Jurkat, Clone E6-1 (cell line): ENCODE measurements around the gene ST3GAL4.

Experiments
- DNase-seq: peaks from one replicate; pipeline ENCODE4 v3.0.0-alpha.2; 2011; ENCODE audit warnings: low read depth, low spot score
- H3K4me3 ChIP-seq: 2 replicates; pipeline ENCODE4 v1.5.1; 2011; ENCODE audit warnings: mild to moderate bottlenecking, low read length, control low read depth, moderate library complexity

ST3GAL4 gene

DNA sequence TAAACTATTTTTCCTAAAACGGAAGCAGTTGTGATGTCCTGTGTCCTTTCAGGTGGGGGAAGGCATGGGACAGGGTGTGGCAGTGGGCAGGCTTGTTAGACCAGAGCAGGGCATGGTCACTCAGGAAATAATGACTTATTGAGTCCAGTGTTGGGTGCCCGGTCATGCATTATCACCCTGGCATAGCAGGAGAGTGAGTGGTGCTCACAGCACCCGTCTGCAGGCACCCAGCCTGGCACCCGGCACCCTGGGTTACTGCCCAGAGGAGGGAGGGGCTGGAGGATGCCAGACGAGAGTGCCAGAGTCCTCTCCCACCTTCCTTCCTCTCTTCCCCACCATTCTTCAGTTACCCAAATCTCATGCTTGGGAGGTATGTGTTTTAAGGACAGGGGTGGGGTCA is 59.1 kb downstream of the ST3GAL4 start:
- no peak for DNase-seq
- no peak overlapping the region for H3K4me3 ChIP-seq

DNA sequence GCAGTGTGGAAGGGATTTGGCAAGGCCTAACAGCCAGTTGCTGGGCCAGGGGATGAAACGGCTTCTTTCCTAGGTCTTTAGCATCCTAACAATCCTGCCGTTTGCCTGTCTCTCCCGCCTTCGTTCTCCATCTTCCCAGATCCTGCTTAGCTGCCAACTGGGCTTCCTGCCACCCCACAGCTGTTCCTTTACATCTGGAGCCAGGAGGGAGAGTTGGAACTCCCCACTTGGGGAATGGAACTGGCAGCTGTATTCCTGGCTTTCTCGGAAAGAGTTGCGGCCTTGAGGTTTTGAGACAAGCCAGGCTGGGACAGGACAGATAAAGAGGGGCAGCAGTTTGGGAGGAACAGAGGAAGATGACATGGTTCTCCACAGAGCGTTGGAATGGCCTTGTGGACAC is 59.6 kb downstream of the ST3GAL4 start:
- no peak overlapping the region for H3K4me3 ChIP-seq

DNA sequence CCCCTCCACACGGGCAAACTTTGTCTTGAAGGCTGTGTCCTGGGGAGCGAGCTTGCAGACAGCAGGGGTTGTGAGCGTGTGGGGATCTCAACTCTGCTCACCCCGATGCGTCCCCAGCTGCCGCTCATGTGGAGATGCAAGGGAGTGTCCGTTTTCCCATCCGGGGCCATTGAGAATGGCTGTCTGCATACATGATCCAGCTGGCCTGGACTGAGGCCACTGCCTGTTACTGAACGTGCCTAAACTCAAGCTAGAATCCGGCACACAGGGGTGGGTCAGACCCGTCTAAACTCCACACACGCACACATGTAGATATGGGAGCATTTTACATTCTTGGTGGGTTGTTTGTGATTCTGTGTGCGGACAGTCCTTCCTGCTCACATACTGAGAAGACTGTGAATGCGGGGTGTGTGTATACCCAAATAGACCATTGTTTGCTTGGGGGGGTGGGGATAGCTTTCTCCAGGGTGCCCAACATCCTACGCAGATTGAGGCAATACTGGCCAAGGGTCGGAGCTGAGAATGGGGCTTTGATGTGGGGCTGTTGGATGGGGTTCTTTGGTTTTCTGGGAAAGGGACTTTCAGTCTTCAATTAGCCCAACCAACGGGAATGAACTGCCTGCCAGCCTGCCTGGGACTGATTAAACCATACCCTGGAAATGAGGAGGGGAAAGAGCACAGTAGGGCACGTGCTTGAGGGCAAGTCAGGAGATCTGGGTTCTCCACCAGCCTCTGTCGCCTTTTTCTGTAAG is 60.4 kb downstream of the ST3GAL4 start:
- no peak for DNase-seq
- no peak overlapping the region for H3K4me3 ChIP-seq

More for the DNA sequence above, 59.6 kb downstream of the ST3GAL4 start:
- no peak for DNase-seq

DNA sequence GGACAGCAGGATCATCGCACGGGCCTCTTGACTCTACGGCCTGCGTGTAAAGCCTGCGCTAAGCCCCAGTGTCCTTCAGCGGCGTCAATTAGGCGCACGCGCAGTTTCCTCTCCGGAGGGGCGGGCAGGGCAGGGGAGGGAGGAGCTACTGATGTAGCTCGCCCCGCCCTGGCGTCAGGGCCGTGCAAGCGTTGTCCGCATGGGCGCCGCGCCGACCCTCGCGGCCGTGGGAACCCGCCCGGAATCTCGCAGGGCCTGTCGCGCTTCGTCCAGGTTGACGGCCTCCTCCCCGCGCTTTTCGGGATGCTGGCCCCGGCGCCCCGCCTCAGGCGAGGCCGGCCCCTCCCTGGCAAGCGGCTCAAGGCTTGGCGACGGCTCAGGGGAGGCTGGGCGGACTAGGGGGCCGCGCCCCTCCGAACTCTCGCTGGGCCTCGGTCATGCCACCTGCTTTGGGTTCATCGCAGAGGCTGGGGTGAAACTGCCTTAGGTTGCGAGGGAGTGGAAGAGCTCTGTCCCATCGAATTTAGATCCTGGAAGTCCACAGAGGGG is 61.1 kb downstream of the ST3GAL4 start:
- DNase-seq = no peak
- no peak overlapping the region for H3K4me3 ChIP-seq

DNA sequence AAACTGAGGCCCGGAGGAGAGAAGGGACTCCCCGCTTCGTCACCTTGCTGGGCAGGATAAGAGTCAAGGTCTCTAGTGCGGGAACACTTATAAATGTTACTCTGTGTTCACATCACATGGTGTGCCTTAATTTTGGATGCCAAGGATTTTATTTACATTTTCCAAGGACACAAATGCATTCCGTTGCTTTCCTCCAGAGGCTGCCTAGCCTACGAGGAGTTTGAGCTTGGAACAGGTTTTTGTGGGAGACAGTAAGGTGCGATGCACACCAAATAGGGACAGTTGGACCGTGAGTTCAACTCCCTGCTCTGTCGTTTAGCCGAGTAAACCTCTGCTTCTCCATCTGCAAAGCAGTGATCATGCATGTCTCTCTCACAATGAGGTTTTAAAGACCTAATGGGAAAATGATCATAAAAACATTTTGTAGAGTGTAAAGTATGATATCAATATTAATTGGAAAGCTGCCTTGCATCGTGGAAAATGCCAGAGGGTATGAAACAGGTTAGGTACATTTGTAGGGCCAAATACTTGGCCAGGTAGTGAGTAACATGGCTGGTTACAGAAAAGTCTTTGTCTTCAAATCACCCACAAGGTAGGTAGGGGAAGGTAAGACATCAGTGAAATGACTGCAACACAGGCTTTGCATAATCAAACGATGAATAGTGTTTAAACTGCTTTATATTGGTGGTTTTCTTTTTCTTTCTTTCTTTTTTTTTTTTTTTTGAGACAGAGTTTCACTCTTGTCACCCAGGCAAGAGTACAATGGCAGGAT is 61.8 kb downstream of the ST3GAL4 start:
- H3K4me3 ChIP-seq = no peak overlapping the region
- no peak for DNase-seq

DNA sequence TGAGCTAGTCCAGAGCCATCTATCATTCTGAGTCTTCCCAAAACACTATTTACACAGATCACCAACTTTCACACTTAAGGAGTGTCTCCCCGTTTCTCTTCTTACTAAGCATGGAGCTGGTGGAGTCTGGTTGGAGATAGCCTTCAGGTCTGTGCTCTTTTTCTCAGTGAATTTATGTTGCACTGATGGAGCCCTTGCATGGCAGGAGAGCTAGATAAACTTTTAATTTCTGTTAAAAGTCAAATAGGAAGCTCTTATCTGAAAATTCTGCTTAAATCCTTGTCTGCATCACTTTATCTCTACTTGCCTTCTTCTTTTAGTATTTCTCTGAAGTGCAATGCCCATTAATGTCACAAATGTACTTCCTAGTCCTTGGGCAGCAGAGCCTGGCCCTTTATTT is 63.4 kb downstream of the ST3GAL4 start:
- no peak overlapping the region for H3K4me3 ChIP-seq
- no peak for DNase-seq

DNA sequence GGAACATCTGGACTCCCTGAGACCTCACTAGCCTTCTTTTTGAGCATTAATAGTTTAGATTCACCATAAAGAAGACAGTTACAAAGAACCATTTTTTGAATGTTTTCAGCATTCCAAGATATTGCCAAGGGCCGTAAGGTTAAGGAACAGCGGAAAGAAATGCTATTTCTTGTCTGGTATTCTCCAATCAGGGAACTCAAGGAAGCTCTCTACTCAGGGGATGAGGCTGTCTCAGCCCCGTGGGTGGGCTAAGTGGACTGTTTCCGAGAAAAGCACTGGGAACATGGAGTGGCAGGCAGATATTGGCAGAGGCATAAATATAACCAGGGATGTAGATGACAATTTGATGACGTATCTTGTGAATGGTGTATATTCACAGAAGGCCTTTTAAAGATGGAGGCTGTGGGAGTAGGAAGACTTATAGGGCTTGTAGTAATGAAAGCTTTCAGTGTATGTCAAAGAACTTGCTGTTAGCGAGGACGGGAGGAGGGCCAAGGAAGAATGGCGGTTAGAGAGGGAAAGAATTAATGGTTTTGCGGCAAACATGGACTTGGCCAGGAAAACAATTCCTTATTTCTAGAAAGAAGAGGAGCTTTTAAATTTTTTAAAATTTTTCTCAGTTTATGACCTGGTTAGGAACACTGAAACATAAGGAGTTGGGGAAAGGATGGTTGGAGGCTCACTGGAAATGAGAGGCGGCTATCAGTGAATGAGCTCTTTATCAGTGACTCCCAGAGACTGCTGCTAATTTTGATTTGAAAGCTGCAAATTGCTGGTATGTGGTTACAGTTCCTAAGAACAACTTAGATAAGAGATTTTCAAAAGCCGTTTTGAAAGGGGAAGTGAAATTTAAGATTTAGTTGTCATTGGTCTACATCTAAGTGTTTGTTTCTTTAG is 64.6 kb downstream of the ST3GAL4 start:
- DNase-seq = peak; percentile 55
- no peak overlapping the region for H3K4me3 ChIP-seq

DNA sequence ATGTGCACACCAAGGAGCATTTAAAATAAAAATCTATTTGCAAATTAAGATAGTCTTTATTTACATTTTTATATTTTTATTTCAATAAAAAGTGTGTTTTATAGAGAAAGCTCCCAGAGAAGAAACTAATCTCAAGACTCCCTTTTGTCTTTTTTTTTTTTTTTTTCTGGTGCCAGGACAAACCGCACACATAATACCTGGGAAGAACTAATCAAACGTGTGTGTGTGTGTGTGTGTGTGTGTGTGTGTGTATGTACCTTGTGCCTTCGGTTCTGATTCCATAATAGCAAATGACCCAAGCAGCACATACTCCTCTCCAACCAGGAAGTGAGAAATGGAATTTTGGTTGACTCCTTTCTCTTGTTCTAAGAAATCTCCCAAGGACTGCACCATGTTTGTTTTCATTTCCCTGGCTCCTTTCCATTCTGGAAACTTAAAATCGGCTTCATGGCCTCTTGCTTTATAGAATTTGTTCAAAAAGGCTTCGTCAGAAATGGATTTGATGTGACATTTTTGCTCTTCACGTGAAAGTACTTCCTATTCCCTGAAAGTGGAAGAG is 65.3 kb downstream of the ST3GAL4 start:
- no peak for DNase-seq
- H3K4me3 ChIP-seq = no peak overlapping the region

DNA sequence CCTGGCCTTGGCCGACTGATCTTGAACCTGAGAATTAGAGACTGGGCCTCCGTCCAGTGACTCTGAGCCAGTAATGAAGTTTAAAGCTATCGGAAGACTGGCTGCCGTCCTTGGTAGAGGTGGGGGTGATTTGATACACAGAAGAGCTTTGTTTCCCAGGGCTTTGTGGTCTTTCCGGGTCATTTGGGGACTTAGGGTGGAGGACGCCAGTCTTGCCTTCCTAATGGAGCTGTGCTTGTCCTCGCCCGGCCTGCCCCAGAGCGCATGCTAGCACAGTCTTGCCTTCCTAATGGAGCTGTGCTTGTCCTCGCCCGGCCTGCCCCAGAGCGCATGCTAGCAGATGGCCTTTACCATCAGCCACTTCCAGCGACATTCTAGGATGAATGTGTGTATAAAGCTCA is 65.8 kb downstream of the ST3GAL4 start:
- DNase-seq = no peak

DNA sequence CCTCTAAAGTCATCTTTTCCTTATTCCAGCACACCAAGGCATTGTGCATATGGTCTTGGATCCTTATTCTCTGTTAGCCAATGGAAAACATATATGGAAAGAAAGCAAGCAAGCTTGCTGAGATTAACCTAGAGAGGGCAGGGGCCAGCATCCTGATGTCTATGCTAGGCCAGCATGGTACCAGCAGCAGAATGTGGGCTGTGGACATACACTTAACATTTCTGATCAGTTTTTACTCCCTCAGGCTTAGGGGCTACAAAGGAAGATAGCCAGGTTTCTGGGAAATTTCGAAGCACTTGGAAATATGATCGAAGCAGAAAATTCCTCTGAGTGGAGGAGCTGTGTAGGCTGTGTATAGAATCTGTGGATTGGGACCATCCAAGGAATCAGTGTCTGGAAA is 67.0 kb downstream of the ST3GAL4 start:
- no peak for DNase-seq
- no peak overlapping the region for H3K4me3 ChIP-seq

More for the DNA sequence above, 65.8 kb downstream of the ST3GAL4 start:
- H3K4me3 ChIP-seq = no peak overlapping the region

DNA sequence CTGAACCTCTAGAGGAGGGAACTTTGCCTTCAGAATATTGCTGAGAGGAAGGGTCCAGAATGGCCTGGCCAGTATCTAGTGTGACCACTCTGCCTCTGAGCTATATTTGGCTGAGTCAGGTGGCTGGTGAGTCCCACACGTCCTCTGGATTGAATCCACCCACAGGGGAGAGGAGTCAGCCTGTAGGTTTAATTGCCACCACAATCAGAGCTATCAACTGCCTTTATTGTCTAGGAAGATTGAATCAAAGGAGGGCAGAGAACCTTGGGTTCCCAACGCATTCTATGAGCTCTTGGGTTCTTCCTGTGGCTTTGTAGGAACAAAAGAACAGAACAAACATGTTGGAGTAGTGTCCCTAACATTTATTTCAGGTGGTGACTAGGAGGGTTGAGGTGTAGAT is 67.7 kb downstream of the ST3GAL4 start:
- H3K4me3 ChIP-seq = no peak overlapping the region
- peak; percentile 18 for DNase-seq

DNA sequence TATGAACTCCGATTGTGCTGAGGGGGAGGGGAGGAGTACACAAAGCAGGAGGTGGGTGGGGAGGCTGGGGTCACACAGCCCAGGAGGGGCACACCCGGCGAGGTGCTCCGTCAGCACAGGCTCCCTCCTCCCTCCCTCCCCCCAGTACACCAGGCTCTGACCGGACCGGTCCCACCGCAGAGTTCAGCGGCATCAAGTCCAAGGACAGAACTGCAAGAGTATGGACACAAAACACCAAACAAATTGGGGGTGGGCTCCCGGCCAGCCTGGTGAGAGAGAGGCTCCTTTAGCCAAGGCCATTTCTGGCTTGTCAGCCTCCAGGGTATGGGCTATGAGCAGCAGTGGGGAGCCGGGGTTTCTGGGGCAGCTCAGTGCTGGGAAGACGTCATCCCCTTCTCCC is 68.3 kb downstream of the ST3GAL4 start:
- no peak for DNase-seq
- H3K4me3 ChIP-seq = no peak overlapping the region

DNA sequence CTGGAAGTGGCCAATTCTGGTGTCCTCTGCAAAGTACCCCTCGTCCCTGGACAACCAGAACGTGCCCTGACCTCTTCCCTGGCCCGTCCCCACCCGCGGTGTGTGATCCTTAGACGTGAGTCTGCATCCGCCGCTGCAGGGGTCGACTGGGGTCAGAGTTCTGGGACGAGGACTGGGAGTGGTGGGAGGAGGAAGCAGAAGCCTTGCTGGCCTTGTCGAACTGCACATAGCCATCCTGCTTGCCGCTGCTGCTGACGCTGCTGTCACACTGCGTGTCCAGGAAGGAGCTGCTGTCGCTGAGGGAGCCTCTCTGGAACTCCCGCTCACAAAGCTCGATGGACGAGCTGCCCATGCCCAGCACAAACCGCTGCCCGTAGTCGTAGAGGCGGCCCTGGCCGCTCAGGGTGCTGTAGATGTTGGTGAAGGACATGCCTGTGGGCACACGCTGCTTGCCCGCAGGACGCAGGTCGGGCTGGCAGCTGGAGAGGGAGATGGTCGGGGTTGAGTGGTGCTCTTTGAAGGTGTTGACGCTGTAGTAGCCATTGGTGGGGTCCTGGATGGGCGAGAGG is 69.1 kb downstream of the ST3GAL4 start:
- H3K4me3 ChIP-seq = no peak overlapping the region
- DNase-seq = no peak

DNA sequence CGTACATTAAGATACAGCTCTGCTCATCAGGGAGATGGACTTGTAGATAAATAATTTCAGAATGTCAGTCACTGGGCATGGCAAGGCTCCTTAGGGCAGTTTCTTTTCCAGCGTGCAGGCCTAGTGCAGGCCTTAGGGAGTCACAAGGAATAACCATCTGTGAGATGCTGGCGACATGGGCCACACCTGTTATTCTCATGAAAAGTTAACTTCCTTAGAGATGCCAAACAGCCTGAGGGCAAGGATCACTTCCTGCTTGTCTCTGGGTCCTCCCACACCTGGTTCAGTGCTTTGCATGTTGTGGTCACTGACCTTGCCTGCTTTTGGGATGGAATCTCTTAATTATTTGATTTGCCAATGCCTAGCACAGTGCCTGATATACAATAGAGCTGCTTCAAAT is 70.6 kb downstream of the ST3GAL4 start:
- no peak overlapping the region for H3K4me3 ChIP-seq
- DNase-seq = no peak

DNA sequence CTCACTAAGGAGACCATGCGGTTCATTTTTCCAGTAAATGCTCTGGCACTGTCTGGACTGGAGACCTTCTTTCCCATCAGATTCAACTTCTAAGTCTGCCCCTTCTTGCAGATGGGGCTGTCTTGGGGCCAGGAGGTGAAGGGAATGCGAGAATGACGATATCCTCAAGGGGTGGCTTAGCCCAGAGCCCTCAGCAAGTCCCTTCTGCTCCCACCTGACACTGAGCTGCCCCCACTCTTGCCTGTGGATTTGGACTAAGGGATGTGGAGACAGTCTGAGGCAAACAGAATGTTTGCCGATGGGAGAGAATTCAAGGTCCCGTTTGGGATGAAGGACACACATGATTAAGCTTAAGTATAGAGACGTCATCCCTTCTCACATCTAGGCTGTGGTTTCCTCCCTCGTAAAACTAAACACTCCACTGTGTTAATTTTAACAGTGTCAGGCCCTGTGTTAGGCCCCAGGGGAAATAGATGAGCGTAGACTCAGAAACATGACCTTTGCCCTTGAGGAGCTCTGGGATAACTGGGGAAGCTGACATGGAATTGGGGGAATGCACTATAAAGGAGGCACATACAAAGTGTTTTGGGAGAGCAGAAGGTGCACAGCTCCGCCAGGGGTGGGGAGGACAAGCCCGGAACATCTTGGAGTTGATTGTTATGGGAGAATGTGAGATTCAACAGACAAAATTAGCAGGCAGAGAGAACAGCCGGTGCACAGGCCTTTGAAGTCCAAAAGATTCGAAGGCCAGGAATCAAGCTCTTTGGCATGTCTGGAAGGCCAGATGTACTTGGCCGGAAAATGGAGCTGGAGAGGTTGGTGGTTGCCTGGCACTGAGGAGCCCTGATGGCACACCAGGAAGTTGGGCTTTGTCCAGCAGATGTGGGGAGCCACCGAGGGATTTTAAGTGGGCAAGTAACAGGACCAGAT is 71.6 kb downstream of the ST3GAL4 start:
- DNase-seq = no peak
- no peak overlapping the region for H3K4me3 ChIP-seq

DNA sequence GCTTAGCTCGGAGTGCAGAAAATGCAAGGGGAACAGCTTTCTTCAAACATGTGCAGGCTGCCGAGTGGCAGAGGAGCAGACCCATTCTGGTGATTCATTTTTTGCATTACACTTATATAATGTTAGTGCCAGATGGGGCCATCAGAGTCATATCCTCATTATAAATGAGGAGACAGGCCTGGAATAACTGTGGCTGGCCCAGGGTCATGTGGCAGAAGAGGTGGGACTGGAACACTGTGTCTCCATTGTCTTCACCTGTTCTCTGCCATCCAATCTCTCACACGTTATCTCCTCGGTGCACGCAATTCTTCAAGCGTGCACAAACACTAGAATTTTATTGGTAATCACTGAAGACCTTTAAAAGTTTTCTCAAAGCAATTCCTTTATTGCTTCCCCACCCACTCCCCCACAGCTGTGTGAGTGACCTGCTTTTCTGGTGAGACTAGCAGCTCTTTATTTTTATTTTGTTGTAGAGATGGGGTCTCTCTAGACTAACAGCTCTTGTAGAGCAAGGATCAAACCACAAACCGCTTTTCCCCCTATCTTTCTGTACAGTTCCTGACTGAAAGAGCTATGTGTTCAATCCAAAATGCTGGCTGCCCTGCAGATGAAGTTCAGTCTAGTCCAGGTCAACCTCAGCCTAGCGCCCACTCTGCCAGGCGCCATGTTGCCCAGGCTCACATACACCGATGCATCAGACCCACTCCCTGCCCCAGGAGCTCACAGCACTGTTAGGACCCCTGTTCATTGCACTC is 75.3 kb downstream of the ST3GAL4 start:
- DNase-seq = no peak
- H3K4me3 ChIP-seq = no peak overlapping the region

DNA sequence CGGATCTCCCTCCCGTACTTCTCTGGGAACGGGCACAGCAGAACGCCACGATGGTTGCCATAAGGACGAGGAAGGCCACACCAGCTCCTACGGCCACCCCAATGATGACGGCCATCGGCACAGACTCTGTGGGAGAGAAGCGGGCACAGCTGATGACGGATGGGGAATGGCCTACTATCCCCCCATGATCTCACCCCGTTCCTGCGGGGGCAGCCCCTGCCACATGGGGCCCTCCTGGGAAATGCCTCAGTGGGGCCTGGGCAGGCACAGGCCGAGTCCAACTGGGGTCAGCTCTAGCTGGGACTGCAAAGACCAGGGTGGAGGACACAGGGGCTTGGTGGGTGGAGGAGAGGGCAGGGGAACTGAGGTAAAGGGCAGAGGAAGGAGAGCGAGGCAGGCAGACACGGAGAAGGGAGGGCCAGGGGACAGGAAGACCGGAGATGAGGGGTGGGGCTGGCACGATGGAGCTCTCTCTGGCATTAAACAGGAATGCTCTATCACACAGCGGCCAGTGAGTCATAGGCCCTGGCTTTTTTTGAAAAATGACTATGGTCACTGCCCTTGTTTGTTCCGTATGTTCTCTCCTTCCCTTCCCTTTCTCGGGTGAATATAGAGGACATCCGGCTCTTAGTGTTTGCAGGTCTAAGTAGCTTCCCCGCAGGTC is 76.0 kb downstream of the ST3GAL4 start:
- no peak for DNase-seq
- no peak overlapping the region for H3K4me3 ChIP-seq
